ENCODE data around the gene SLC29A3. TPM values are rescaled to one million over a fixed set of nuclear protein-coding genes. Genes with fewer than 3 reads are reported as not detected.

SLC29A3 gene
- total and polyA plus RNA-seq, 2 of the 8 experiments (the other 6 are each of a cell fraction or from before 2014, with no cell fraction given) = 14.0 to 24.6 TPM

- TF ChIP-seq HDAC6 (IDR thresholded peaks at IDR 0.05; ENCODE audit: low read depth, low read length) (no peak), CHD2 (IDR thresholded peaks at IDR 0.05; ENCODE audit: low read length) (no peak), KDM5A (IDR thresholded peaks at IDR 0.05; ENCODE audit: low read length) (no peak), CBX5 (IDR thresholded peaks at IDR 0.05; ENCODE audit: low read depth, low read length) (no peak), KDM1A (IDR thresholded peaks at IDR 0.05; ENCODE audit: borderline replicate concordance, low read length) (no peak), BRCA1 (IDR thresholded peaks at IDR 0.05; ENCODE audit: low read depth, low read length) (no peak), BCL11A (IDR thresholded peaks at IDR 0.05; ENCODE audit: low read depth in 2 of 2, low read length in 2 of 2) (no peak), PHF8 (conservative IDR thresholded peaks at IDR 0.05; ENCODE audit: low read depth, low read length) (no peak), RAD21 (IDR thresholded peaks at IDR 0.05 in 1 of 2, conservative IDR thresholded peaks at IDR 0.05 in 1 of 2; ENCODE audit: low read depth in 2 of 2, low read length in 2 of 2) (no peak)
These were observed 20.9 kb downstream of the SLC29A3 start (continued) for GRCh38 chr10:71339796-71340589.

Data from H1 (cell line).